Measurements from ENCODE around the gene CENPL. TPM values are rescaled to one million over a fixed set of nuclear protein-coding genes. Genes with fewer than 3 reads are reported as not detected.

Gene CENPL
- 10 to 100 TPM in 1 of 3 donors, 1 to 10 TPM in 2; 7.1 to 10.5 (median 9.4) TPM for polyA plus RNA-seq

GRCh38 chr1:173824315-173825081 lies at the start of gene CENPL, which contains the start of gene DARS2:
Gene CENPL (minus strand): TSS chr1:173824883. CDS start chr1:173811299, 13,584 bp downstream.
Gene DARS2 (plus strand): TSS chr1:173824673. CDS start chr1:173825230, 557 bp downstream.
- no peaks in the 10 kb centered on the region for H3K9me3 Mint-ChIP-seq
- peaks cover 33 to 61% of the 10 kb centered on the region in 2 donors for H3K4me1 Mint-ChIP-seq
- H3K27me3 Mint-ChIP-seq (ENCODE audit: low read depth in 3 of 3): peaks cover 0 to 6% (median 3%) of the 10 kb centered on the region in 3 donors
- peak within 1 kb of the TSS; percentile 94 to 99 (median 96) for H3K27ac Mint-ChIP-seq
- H3K4me3 Mint-ChIP-seq: peak within 1 kb of the TSS; percentile 91 to 100 (median 96)
- peak; percentile 90 to 91 (median 91) for DNase-seq
- peaks cover 0 to 8% (median 4%) of the 10 kb centered on the region in 3 donors for H3K36me3 Mint-ChIP-seq

GRCh38 chr1:173871500-173871899 lies 46.8 kb upstream of the CENPL start:
- H3K27me3 Mint-ChIP-seq (ENCODE audit: low read depth in 3 of 3): peaks cover 7 to 17% (median 8%) of the 10 kb centered on the region in 3 donors
- peaks cover 21 to 35% (median 25%) of the 10 kb centered on the region in 3 donors for H3K36me3 Mint-ChIP-seq
- H3K4me3 Mint-ChIP-seq: peak overlapping the region in 3 of 5 donors; percentile 38 to 96 (median 94)
- no peaks in the 10 kb centered on the region for H3K9me3 Mint-ChIP-seq
- H3K27ac Mint-ChIP-seq: peak overlapping the region; percentile 89 to 100 (median 96)
- peaks cover 55 to 59% of the 10 kb centered on the region in 2 donors for H3K4me1 Mint-ChIP-seq
- DNase-seq: no peak

- peaks cover 22 to 35% (median 25%) of the 10 kb centered on the region in 3 donors for H3K36me3 Mint-ChIP-seq
- peak overlapping the region; percentile 89 to 100 (median 96) for H3K27ac Mint-ChIP-seq
- H3K4me3 Mint-ChIP-seq: peak overlapping the region; percentile 53 to 99 (median 94)
- no peak for DNase-seq
- H3K27me3 Mint-ChIP-seq (ENCODE audit: low read depth in 3 of 3): peaks cover 7 to 17% (median 8%) of the 10 kb centered on the region in 3 donors
- peaks cover 59 to 63% of the 10 kb centered on the region in 2 donors for H3K4me1 Mint-ChIP-seq
- no peaks in the 10 kb centered on the region for H3K9me3 Mint-ChIP-seq
These were observed 46.4 kb upstream of the CENPL start for GRCh38 chr1:173871091-173871490.

- DNase-seq: peak; percentile 53 to 71 (median 54)
- H3K4me1 Mint-ChIP-seq: peaks cover 64 to 69% of the 10 kb centered on the region in 2 donors
- peak overlapping the region; percentile 89 to 100 (median 96) for H3K27ac Mint-ChIP-seq
- no peaks in the 10 kb centered on the region for H3K9me3 Mint-ChIP-seq
- H3K27me3 Mint-ChIP-seq (ENCODE audit: low read depth in 3 of 3): peaks cover 7 to 17% (median 8%) of the 10 kb centered on the region in 3 donors
- peak overlapping the region; percentile 53 to 99 (median 94) for H3K4me3 Mint-ChIP-seq
- H3K36me3 Mint-ChIP-seq: peaks cover 22 to 36% (median 22%) of the 10 kb centered on the region in 3 donors
These were observed 45.8 kb upstream of the CENPL start for GRCh38 chr1:173870252-173871075.

GRCh38 chr1:173869021-173869359 lies 44.3 kb upstream of the CENPL start:
- peaks cover 7 to 17% (median 8%) of the 10 kb centered on the region in 3 donors for H3K27me3 Mint-ChIP-seq (ENCODE audit: low read depth in 3 of 3)
- peaks cover 28 to 45% (median 31%) of the 10 kb centered on the region in 3 donors for H3K36me3 Mint-ChIP-seq
- peak overlapping the region; percentile 94 to 99 (median 96) for H3K4me3 Mint-ChIP-seq
- H3K4me1 Mint-ChIP-seq: peaks cover 70 to 84% of the 10 kb centered on the region in 2 donors
- H3K9me3 Mint-ChIP-seq: no peaks in the 10 kb centered on the region
- DNase-seq: no peak
- H3K27ac Mint-ChIP-seq: peak overlapping the region; percentile 89 to 100 (median 96)

- Mint-ChIP-seq H3K27me3 (ENCODE audit: low read depth in 3 of 3) (peaks cover 7 to 17% (median 8%) of the 10 kb centered on the region in 3 donors), H3K4me3 (peak within 1 kb of the TSS; percentile 94 to 99 (median 96)), H3K36me3 (peaks cover 25 to 49% (median 33%) of the 10 kb centered on the region in 3 donors), H3K9me3 (no peaks in the 10 kb centered on the region), H3K4me1 (peaks cover 72 to 88% of the 10 kb centered on the region in 2 donors), H3K27ac (peak within 1 kb of the TSS; percentile 89 to 100 (median 98))
- no peak for DNase-seq
These were observed 43.8 kb upstream of the CENPL start, which contains the start of gene ZBTB37 for GRCh38 chr1:173868266-173869020. Gene ZBTB37 (plus strand): TSS chr1:173868380. CDS start chr1:173870226, 1,846 bp downstream.

- H3K27ac Mint-ChIP-seq: peak within 1 kb of the TSS; percentile 89 to 100 (median 98)
- peak; percentile 96 to 97 (median 96) for DNase-seq
- H3K27me3 Mint-ChIP-seq (ENCODE audit: low read depth in 3 of 3): peaks cover 7 to 17% (median 8%) of the 10 kb centered on the region in 3 donors
- peaks cover 22 to 46% (median 29%) of the 10 kb centered on the region in 3 donors for H3K36me3 Mint-ChIP-seq
- H3K4me1 Mint-ChIP-seq: peaks cover 67 to 84% of the 10 kb centered on the region in 2 donors
- H3K9me3 Mint-ChIP-seq: no peaks in the 10 kb centered on the region
- H3K4me3 Mint-ChIP-seq: peak within 1 kb of the TSS; percentile 94 to 99 (median 96)
These were observed 43.1 kb upstream of the CENPL start, which contains the start of gene GAS5 for GRCh38 chr1:173867753-173868265. Gene GAS5 (minus strand): TSS chr1:173867989.

- DNase-seq: no peak
- Mint-ChIP-seq H3K27ac (peak overlapping the region; percentile 89 to 100 (median 96)), H3K36me3 (peaks cover 22 to 43% (median 29%) of the 10 kb centered on the region in 3 donors), H3K27me3 (ENCODE audit: low read depth in 3 of 3) (peaks cover 7 to 17% (median 8%) of the 10 kb centered on the region in 3 donors), H3K9me3 (no peaks in the 10 kb centered on the region), H3K4me1 (peaks cover 64 to 79% of the 10 kb centered on the region in 2 donors), H3K4me3 (peak overlapping the region; percentile 90 to 99 (median 94))
These were observed 42.6 kb upstream of the CENPL start for GRCh38 chr1:173867141-173867752.

- H3K4me1 Mint-ChIP-seq: peaks cover 61 to 74% of the 10 kb centered on the region in 2 donors
- peaks cover 7 to 17% (median 8%) of the 10 kb centered on the region in 3 donors for H3K27me3 Mint-ChIP-seq (ENCODE audit: low read depth in 3 of 3)
- no peak for DNase-seq
- H3K36me3 Mint-ChIP-seq: peaks cover 22 to 45% (median 33%) of the 10 kb centered on the region in 3 donors
- no peaks in the 10 kb centered on the region for H3K9me3 Mint-ChIP-seq
- H3K4me3 Mint-ChIP-seq: peak overlapping the region; percentile 90 to 99 (median 94)
- H3K27ac Mint-ChIP-seq: peak overlapping the region; percentile 89 to 100 (median 96)
These were observed 41.9 kb upstream of the CENPL start for GRCh38 chr1:173866413-173867115.

GRCh38 chr1:173865468-173866164 lies 40.9 kb upstream of the CENPL start:
- H3K27ac Mint-ChIP-seq: peak overlapping the region; percentile 52 to 100 (median 95)
- H3K36me3 Mint-ChIP-seq: peaks cover 19 to 36% (median 30%) of the 10 kb centered on the region in 3 donors
- H3K4me1 Mint-ChIP-seq: peaks cover 52 to 65% of the 10 kb centered on the region in 2 donors
- no peak for DNase-seq
- H3K9me3 Mint-ChIP-seq: no peaks in the 10 kb centered on the region
- H3K27me3 Mint-ChIP-seq (ENCODE audit: low read depth in 3 of 3): peaks cover 7 to 20% (median 8%) of the 10 kb centered on the region in 3 donors
- peak overlapping the region; percentile 45 to 97 (median 94) for H3K4me3 Mint-ChIP-seq
